GM18505 (cell line): ENCODE measurements around the gene IFRD1.

Experiments used
- ATAC-seq: cut with Tn5 transposase; IDR thresholded peaks from one replicate; pipeline ENCODE4 v1.9.1; 2021; ENCODE audit not compliant: unreplicated experiment
- POLR2A ChIP-seq: IDR thresholded peaks from 4 replicates; pipeline ENCODE4 v1.6.1; 2011; ENCODE audit warnings: borderline replicate concordance; ENCODE audit not compliant: insufficient read depth, insufficient read length; ENCODE audit errors: extremely low read depth

The IFRD1 gene

DNA sequence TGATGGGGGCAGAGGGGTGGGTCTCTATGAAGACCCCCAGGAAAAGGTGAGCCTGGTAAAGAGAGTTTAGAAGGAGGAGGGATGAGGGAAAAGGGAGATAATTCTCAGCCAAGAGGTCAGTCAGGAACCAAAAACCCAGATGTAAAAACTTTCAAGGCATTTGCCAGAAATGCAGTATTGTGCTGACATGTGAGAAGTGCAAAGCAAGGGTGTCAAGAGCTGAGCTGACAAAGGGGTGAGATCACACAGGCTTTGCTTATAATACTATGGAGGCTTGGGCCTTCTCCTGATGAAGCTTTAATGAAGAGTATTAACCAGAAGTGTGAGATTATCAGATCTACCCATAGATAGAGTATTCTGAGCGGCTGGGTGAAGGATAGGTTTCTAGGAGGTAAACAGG lies 22.3 kb upstream of the IFRD1 start:
- no peak for ATAC-seq

DNA sequence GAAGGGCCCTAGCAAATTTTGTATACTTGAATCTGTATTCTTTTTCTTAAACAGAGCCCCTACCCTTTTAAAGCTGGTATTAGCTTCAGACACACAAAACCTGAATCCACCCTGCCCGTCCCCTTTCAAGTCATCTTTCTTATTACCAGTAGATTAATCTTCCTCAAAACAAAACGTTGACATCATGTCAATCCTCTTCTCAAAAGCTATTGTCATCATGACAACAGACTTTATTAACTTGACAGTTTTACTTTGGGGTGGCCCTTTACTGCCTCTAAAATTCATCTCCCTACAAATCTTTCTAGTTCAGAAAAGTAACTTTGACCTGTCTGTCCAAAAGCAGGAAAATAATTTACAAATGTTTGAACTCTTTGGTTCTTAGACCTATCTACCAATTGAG lies 21.5 kb upstream of the IFRD1 start:
- no peak for ATAC-seq
- no peak for TF ChIP-seq POLR2A

More for the DNA sequence above, 22.3 kb upstream of the IFRD1 start:
- TF ChIP-seq POLR2A: no peak

DNA sequence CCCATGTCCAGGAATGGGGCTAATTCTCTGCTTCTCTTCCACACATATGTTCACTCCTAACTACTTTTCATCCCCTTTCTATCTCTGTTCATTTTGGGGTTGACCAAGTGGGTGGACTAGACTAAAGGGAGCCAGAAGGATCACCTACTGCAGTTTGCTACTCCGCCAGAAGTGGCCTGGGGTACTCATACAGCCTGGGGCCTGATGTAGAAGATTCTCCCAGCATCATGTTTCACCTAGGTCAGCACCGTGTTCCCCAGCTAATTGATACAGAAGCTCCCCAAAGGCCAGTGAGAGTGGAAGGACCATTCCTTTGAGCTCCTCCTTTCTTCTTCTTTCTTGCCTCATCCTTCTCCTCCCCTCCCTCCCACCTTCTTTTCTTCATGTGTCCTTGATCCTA lies 19.6 kb upstream of the IFRD1 start:
- no peak for ATAC-seq
- no peak for TF ChIP-seq POLR2A

DNA sequence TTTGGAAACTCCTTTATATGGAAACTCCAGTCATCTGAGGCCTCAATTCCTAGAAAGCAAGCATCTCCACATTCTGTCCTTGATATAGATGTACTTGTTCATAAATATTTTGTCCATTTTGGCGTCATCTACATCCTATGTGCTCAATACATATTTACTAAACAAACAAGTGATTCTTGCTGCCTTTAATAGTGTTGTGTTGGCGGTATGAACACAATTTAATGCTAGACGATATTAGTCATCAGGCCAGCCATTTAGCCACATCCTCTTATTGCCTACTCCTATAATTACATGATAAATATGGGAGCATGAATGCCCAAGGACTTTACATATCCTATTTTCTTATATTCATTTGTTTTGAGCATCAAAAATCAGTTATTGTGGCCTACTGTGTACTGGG lies 18.5 kb upstream of the IFRD1 start:
- ATAC-seq: no peak
- no peak for TF ChIP-seq POLR2A

DNA sequence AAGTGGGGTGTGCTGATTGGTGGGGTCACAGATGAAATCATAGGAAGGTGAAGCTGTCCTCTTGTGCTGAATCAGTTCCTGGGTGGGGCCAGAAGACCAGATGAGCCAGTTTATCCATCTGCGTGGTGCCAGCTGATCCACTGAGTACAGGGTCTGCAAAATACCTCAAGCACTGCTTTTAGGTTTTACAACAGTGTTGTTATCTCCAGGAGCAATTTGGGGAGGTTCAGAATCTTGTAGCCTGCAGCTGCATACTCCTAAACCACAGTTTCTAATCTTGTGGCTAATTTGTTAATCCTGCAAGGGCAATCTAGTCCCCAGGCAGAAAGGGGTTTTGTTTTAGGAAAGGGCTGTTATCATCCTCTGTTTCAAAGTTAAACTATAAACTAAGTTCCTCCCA lies 17.0 kb upstream of the IFRD1 start:
- no peak for ATAC-seq
- no peak for TF ChIP-seq POLR2A

DNA sequence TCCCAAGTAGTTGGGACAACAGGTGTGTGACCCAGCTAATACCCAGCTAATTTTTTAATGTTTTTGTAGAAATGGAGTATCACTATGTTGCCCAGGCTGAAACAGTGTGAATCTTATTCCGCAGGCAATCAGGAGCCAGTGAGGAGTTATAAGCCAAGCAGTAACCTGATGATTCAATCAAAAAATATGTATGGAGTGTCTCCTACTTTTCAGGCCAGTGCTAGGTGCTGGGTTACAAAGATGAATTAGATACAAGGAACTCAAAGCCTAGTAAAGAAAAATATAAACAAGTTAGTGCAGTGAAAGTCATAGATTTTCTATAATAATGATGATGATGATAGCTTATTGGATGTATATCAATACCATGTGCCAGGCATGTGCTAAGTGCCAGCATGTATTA lies 13.2 kb upstream of the IFRD1 start:
- no peak for TF ChIP-seq POLR2A

DNA sequence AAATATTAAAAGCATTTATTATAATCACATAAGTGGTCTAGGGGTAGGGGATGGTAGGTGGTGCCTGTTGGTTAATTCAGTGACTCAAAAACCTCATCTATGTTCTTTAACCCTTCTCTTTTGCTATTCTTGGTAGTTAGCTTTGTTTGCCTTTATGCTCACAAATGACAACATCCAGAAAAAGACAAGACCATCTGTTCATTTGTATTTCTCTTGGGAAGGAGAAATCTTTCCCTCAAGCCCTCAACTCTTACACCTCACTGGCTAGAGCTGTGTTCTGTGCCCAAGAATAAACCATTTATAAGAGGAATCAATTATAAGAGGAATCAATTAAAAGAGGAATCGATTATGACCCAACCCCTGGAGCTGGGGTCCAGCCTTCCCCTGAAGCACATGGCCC lies 10.8 kb upstream of the IFRD1 start:
- TF ChIP-seq POLR2A: no peak

More for the DNA sequence above, 13.2 kb upstream of the IFRD1 start:
- no peak for ATAC-seq

DNA sequence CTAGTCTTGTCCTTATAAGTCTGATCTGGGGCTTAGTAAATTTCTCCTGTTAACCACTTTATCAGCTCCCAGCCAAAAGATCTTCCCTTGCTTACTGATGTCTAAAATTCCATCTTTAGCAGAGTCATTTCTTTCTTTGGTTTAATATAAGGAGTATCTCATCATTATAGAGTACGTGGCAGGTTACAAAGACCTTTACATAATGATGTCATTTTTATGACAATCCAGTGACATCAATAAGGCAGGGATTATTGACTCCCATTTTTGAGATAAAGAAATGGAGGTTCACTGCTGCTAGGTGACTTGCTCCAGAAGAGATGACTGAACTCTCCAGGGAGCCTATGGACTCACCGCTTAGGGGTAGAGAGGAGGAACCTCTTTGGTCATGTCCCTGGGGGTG lies 8.1 kb upstream of the IFRD1 start:
- TF ChIP-seq POLR2A: no peak
- no peak for ATAC-seq

More for the DNA sequence above, 10.8 kb upstream of the IFRD1 start:
- no peak for ATAC-seq

DNA sequence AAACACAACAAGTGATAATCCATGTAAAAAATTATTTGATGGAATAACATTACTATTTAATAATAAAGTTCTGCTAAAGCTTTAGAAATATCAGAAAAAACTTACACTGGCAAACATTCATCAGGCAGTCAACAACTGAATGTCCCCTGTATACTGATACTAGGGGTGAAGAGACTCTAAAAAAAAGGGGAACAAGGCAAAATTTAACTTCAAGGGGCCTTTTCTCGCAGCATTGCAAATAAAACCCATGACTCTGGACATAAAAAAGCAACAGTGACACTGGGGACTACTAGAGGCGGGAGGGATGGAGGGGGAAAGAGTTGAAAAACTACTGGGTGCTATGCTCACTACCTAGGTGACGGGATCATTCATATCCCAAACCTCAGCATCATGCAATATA lies 5.8 kb upstream of the IFRD1 start:
- no peak for ATAC-seq
- no peak for TF ChIP-seq POLR2A

DNA sequence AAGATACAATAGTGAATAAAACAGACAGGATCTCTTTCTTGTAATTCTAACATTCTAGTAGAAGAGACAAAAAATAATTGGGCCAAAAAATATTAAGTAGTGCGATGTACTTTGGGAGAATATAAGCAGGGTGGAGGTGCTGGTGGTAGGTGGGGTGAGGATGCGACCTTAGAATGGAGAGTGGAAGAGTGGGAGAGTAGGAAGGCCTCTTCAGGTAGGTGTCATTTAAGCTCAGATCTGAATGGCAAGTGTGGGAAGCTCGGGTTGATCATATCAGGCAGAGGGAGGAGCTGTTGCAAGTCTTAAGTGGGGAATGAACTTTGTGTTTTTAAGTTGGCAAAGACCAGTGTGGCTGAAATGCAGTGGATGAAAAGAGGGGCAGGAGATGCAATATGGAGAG lies 3.8 kb upstream of the IFRD1 start:
- no peak for ATAC-seq

DNA sequence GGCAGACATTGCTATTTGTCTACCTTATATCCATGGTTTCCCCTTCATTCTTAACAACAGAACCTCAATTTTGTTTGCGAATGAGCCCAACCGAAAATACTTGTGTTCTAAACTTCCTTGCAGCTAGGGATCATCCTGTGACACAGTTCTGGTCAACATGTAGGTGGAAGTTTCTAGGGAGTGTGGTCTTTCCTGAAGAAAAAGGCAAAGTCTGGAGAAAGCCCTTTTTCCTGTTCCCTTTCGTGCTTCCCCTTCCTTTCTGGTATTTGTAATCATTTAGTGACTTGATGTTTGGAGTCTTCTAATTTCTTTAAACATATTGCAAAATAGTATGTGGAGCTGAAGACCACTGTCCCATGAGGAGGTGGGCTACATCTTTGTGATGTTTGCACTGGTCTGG lies 2.9 kb upstream of the IFRD1 start:
- ATAC-seq: no peak
- no peak for TF ChIP-seq POLR2A

More for the DNA sequence above, 3.8 kb upstream of the IFRD1 start:
- no peak for TF ChIP-seq POLR2A

DNA sequence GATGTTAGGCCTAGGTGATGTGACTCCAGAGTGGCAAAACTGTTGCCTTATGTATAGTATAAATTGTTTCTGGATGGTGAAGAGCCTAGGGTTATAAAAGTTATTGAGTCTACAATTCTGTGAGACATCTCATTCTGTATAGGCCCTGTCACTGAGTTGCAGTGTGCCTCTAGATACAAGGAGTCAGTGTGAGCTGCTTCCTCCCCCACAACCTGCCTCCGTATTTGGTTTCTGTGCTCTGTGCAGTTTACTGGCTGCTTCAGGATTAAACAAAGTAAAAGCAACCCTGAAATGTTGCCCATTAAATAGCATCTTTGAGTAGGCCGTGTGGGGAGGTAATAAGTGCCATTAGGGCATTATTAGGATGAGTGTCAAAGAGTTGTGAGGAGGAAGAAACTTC lies 1.9 kb upstream of the IFRD1 start:
- no peak for TF ChIP-seq POLR2A
- no peak for ATAC-seq

DNA sequence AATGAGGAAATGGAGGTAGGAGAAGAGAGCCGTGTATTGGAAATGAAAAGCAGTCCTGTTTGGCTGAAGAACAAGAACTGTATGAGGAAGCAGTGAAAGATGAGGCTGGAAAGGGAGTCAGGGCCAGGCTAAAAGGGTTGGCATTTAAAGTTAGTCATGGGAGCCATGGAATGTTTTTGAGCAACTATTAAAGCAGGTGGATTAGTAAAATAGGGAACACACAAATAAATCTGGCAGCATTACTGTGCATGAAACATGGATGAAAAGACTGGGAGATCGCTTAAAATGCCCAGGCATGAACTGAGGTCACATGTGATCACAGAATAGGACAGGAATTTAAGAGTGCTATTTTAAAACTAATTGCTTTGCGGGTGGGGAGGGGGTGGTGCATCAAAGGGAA lies 1.4 kb upstream of the IFRD1 start:
- TF ChIP-seq POLR2A: no peak
- ATAC-seq: no peak

DNA sequence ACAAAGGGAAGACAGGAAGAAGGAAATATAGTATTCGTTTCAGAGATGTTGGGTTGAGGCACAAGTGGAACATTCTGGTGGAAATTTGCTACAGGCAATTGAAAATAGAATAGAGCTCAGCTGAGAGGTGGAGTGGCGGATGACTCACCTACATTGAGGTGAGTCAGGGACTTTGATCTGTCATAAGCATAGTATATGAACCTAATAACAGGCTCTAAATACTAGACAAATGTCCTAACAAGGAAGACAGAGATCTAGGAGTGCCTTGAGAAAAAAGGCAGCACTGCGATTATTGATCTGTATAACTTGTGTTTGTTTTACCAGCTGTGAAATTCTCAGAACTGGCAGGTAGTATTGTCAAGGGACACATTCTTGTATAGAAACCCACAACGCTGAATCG lies 907 bp upstream of the IFRD1 start:
- no peak for TF ChIP-seq POLR2A
- no peak for ATAC-seq

DNA sequence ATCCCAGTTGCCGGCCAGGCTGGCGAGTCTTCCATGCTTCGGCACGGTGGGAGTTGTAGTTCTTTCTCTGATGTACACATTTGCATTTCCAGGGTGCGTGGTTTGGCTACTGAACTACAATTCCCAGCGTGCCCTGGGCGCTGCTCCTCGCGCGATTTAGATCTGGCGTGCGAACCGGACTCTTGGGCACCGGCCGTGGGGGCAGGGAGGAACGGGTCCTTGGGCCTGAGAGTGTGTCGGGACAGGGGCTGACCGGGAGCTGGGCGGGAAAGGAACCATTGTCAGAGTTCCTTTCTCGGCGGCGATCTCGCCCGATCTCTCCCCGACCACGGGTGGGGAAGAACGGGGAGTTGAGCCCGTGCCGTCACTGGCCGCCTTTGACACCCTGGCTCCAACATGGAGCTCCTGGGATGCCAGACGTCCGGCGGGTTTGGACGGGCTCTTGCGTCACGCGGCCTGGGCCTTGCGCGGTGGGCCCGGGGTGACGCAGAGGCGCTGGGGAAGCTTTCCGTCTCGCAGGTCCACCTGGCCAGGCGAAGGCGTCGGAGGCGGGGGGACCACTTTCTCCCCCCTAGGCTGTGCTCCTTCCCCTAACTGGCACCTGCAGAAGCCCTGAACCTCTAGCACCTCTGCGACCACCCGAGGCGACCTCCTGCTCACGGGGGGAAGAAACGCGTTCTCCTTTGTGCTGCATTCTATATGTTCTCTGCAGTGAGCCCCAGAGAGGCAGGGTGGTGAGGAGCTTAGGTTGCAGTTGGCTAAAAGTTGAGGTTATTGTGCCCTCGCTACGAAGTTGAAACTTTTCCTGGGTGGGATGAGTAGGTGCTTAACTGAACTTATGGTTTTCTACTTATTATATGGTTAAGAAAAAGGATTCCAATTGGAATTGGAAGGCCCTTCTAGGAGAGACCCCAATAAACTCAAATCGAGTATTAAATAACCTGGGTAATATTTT lies 824 bp downstream of the IFRD1 start:
- no peak for TF ChIP-seq POLR2A
- ATAC-seq: peak; percentile 78

DNA sequence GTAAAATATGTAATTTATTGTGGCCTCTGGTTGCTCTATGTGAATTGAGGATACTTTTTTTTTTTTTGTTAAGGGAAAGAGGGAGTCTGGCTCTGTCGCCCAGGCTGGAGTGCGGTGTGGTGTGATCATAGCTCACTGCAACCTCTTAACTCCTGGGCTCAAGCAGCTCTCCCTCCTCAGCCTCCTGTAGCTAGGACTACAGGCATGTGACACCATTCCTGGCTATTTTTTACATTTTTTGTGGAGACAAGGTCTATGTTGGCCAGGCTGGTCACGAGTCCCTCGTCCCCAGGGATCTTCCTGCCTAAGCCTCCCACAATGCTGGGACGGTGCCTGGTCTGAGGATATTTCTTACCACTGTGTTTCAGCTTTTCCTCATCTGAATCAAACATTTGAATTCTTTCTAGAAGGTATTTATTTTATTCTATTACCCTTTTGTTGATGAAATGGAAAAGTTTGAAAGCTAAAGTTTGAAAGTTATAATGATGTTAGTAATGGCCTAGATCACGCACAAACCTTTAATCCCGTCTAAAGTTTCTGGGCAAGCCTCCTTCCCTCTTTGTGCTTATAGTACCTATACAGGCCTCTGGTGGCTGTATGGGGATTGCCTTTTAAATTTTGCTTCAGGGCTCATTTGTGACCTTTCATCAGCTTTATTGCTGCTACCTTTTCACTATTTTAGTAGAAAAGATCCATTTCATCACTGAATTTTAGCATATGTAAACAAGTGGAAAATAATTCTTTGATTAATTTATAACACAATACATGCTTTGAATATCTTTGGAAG lies 2.0 kb downstream of the IFRD1 start:
- no peak for TF ChIP-seq POLR2A
- no peak for ATAC-seq
